Measurements from ENCODE around the gene SLC38A7. TPM values are rescaled to one million over a fixed set of nuclear protein-coding genes. Genes with fewer than 3 reads are reported as not detected.

The SLC38A7 gene
- total RNA-seq, 4 donors from 2014 or later, result 17.2 to 33.8 (median 30.1) TPM

- TF ChIP-seq POLR2A (IDR thresholded peaks at IDR 0.05), result no peak
- TF ChIP-seq, protein P1, sequence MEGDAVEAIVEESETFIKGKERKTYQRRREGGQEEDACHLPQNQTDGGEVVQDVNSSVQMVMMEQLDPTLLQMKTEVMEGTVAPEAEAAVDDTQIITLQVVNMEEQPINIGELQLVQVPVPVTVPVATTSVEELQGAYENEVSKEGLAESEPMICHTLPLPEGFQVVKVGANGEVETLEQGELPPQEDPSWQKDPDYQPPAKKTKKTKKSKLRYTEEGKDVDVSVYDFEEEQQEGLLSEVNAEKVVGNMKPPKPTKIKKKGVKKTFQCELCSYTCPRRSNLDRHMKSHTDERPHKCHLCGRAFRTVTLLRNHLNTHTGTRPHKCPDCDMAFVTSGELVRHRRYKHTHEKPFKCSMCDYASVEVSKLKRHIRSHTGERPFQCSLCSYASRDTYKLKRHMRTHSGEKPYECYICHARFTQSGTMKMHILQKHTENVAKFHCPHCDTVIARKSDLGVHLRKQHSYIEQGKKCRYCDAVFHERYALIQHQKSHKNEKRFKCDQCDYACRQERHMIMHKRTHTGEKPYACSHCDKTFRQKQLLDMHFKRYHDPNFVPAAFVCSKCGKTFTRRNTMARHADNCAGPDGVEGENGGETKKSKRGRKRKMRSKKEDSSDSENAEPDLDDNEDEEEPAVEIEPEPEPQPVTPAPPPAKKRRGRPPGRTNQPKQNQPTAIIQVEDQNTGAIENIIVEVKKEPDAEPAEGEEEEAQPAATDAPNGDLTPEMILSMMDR (IDR thresholded peaks at IDR 0.05), result no peak
- H3K4me1 ChIP-seq, result peaks cover 0 to 1% of the 10 kb centered on the region in 2 donors
- DNase-seq, result no peak
- H3K4me3 ChIP-seq (replicated peaks in 1 of 3), result no peak overlapping the region
- WGBS, 2 donors, result 93 to 96% methylated on average over 10 of the region's 10 CpGs
- no peaks in the 10 kb centered on the region for H3K9me3 ChIP-seq
- H3K36me3 ChIP-seq, result peaks cover 8 to 26% of the 10 kb centered on the region in 2 donors
- intact Hi-C loops (cut with DNase I), result no loop called here
- H3K27me3 ChIP-seq, result no peaks in the 10 kb centered on the region
- no peak overlapping the region for H3K27ac ChIP-seq
Measured at GRCh38 chr16:58620396-58620795, 64.2 kb downstream of the SLC38A7 start.

DNA sequence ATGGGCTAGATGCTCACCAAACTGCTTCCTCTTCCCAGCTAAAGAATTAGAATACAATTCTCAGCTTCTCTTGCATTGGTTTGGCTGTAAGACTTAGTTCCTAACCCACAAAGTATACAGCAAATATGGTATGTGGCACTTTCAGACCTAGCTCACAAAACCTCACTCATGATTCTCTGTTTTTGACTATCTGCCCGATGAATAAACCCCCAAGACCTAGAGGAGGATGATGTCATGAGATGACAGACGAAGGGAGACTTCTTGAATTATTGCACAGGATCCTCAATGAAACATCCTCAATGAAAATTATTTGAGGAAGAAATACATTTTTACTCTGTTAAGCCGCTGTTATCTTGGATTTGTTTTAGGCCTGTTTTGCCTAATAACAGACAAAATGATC, 69.3 kb downstream of the SLC38A7 start:
- H3K27me3 ChIP-seq, result no peaks in the 10 kb centered on the region
- WGBS, 2 donors, result 77% methylated on average over 3 of the region's 3 CpGs; no CpG with 5 or more reads in 1 of the 2 donors

More for the DNA sequence above, 69.3 kb downstream of the SLC38A7 start:
- TF ChIP-seq, protein P1 (IDR thresholded peaks at IDR 0.05), result no peak
- TF ChIP-seq POLR2A (IDR thresholded peaks at IDR 0.05), result no peak
- DNase-seq, result no peak
- Histone ChIP-seq H3K27ac (no peak overlapping the region), H3K4me3 (replicated peaks in 1 of 3) (no peak overlapping the region), H3K36me3 (peaks cover 0 to 9% of the 10 kb centered on the region in 2 donors), H3K9me3 (no peaks in the 10 kb centered on the region), H3K4me1 (peaks cover 0 to 5% of the 10 kb centered on the region in 2 donors)
- intact Hi-C loops (cut with DNase I), result no loop called here

Other genes starting within 250 kb of the SLC38A7 start
- gene NDRG4, start 184.6 kb downstream of the SLC38A7 start, total RNA-seq, result 10 to 100 TPM in 2 of 4 donors, 1 to 10 TPM in 2; 3.3 to 12.9 (median 9.3) TPM
- gene SETD6, start 169.3 kb downstream of the SLC38A7 start, total RNA-seq, result 10 to 100 TPM; 37.3 to 59.2 (median 44.4) TPM
- 100 to 1,000 TPM; 109 to 150 (median 133) TPM for gene CNOT1, start 54.9 kb downstream of the SLC38A7 start, total RNA-seq
- 100 to 1,000 TPM in 2 of 4 donors, 10 to 100 TPM in 2; 65.4 to 129 (median 93.4) TPM for gene GOT2, start 49.5 kb upstream of the SLC38A7 start, total RNA-seq

Data from thyroid gland (tissue), 4 donors.